Fibroblast of peridontal ligament (primary cell): ENCODE results near the gene KCNH6.

Experiments used
- DNase-seq: peaks from one replicate; pipeline ENCODE4 v3.0.0-alpha.2; 2010; ENCODE audit errors: extremely low read depth

Gene KCNH6

DNA sequence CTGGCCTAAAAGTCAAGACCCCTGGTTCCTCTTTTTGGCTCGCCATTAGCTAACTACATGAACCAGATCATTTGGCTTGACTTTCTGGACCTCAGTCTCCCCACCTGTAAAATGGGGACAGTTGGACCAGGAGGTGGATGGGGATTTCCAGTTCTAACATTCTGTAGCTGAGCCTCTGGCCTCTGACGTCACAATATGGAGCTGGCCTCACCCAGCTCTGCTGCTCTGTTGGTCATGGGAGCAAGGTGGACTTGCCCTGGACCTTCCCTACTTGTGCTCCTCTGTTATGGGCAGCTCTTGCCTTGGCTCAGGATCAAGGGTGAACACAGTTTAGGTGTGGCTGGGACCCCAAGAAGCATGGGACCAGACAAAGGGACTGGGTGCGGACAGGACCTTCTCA, 16.5 kb upstream of the KCNH6 start:
- no peak for DNase-seq

- no peak for DNase-seq
Observed at GRCh38 chr17:63511331-63511730, 11.8 kb upstream of the KCNH6 start.

GRCh38 chr17:63512388-63512787, 10.8 kb upstream of the KCNH6 start:
- DNase-seq = no peak

DNA sequence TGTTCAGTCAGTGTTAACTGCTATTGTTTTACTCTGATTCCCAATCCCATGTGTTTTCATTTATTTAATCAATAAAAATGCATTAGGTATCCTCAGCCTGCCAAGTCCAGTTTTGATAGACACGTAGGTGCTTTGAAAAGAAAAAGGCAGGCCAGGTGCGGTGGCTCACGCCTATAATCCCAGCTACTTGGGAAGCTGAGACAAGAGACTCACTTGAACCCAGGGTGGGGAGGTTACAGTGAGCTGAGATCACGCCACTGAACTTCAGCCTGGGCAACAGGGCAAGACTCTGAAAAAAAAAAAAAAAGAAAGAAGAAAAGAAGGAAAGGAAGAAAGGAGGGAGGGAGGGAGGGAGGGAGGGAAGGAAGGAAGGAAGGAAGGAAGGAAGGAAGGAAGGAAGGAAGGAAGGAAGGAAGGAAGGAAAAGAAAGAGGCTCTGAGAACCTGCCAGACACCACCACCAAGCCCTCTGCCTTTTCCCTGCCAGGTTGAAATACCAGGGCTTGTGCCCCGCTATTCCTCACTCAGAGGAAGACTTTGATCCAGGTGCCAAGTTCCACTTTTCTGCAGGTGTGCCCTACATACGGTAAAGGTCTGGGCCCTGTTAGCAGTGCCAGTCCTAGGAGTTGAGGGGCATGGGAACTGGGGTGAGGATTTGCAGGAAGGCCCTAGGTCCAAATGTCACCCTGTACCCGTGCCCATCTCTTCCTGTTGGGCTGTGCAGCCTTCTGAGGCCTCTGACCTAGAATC, 10.1 kb upstream of the KCNH6 start:
- DNase-seq = no peak

DNA sequence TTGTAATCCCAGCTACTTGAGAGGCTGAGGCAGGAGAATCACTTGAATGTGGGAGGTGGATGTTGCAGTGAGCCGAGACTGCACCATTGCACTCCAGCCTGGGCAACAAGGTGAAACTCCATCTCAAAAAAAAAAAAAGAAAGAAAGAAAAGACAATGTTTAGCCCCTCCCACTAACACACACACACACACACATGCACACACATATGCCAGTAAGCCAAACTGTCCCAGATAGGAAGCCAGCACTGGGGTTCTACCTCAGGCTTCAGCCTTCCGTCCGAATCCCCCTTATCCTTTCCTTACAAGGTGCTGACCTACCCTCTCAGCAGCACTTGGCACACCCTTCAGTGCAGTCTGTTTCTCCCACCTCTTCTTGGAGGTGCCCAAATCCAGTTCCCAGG, 8.7 kb upstream of the KCNH6 start:
- no peak for DNase-seq

DNA sequence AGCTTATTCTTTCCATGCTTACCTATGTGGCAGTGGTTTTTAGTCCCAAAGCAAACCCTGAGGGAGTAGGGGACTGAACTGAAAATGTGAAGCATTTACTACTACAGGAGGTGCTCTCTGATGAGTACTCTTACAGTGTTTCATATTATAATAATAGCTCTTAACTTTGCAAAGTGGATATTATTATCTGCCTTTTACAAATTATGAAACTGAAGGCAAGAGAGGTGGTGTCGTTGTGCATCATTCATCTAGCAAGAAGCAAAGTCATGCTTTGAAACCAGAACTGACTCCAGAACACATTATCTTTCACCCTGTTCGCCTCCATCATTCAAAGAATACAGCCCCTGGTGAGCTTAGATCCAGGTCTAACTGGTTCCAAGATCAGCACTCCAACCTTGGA, 8.2 kb upstream of the KCNH6 start:
- DNase-seq = no peak

GRCh38 chr17:63515426-63515825, 7.7 kb upstream of the KCNH6 start:
- DNase-seq = no peak

DNA sequence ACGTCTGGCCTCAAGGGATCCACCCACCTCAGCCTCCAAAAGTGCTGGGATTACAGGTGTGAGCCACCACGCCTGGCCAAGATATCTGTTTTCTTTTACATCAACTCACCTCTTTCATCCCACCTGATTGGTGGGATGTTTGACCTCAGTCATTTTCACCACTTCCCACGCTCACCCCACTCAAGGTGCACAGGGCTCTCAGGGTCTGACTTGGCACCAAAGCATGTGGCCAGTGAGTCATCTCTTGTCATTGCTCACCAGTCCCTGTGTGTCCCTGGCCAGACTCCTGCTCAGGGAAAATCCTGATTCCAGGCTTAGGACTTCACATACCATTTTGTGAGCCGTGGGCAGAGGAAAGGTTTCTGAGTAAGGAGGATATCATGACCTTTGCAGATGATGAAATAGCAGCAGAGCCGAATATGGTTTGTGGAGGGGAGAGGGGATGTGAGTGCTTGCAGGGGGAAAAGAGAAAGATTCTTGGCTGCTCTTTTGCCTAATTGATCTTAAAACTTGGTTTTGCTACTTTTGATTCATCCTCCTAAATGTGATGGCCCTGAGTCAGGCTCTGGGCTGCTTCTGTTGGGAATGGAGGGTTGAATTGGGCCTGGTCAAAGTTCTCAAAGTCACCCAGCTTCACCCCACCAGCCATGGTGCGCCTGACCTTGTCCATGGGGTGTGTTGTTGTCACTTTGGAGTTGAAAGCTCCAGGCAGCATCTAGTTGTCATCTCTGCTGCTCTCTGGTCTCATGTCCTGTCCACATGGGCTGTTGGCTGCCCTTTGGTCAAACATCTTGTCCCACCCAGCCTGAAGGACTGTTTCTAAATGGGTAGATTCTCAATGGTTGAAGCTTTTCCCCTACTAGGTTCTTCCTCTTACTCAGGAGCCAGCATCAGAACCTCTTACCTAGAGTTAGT, 6.0 kb upstream of the KCNH6 start:
- no peak for DNase-seq

DNA sequence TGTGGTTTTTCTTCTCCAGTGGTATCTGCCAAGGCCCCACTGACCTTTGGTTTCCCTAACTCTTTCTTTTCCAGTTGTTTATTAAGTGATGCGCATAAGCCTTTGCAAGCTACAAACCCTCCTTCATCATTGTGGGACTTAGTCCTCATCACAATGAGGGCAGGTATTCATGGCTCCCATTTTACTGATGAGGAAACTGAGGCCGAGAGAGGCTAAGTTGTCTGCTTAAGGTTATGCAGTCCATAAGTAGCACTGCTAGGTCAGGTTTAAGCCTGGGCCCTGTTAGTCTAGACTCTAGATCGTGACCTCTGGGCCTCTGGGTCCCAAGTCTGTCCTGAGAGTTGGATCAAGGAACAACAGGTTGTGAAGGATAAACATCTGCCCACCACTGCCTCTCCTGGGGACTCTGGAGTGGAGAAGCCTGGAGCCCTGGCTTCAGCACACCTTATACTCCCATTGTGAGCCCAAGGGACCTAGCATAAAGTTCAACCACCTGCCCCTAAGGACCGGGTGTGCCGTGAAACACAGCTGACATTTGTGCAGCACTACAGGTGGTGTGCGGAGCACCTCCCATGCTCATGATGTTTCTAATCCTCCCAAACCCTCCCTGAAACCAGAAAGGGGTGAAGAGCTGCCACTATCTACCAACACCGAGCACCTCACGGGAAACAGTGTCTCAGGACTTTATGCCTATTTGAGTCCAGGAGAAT, 5.2 kb upstream of the KCNH6 start:
- no peak for DNase-seq

- no peak for DNase-seq
Observed at GRCh38 chr17:63519116-63519881, 3.9 kb upstream of the KCNH6 start.

DNA sequence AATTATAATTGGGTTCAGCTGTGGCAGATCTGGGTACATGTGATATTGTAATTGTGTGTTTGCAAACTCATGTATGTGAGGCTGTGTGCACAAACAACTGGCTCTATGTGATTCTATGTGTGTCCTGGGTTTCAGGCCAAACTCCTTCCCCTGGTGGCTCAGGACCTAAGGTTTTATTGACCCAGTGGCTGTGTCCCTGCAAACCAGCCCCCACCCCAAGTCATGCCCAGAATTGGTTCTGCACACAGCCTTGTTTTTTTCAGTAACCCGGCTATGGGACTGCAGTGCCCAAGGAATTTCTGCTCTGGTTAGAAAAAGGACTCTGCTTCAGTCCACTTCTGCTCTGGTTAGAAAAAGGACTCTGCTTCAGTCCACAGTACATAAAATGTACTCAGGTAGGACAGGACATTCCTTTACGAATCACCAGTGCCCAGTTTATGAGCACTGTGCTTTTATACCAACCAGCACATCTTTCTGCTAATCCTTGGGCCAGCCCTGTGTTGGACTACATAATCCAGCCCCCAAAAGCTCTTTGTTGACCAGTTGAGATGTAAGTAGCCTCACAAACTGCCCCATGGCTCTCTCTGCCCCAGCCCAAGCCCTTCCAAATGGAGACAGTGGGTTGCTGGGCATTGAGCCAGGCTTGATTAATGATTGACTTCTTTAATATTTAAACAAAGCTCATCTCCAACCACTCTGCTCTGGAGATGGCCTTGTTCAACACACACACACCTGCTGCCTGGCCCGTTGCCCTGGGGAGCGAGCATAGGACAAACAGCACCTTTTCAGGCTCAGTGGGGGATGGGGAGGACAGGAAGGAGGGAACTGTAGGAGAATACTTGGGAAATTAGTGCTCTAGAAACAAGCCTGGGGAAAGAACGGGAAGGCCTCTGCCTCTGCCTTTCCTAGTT, 2.9 kb upstream of the KCNH6 start:
- DNase-seq = no peak

DNA sequence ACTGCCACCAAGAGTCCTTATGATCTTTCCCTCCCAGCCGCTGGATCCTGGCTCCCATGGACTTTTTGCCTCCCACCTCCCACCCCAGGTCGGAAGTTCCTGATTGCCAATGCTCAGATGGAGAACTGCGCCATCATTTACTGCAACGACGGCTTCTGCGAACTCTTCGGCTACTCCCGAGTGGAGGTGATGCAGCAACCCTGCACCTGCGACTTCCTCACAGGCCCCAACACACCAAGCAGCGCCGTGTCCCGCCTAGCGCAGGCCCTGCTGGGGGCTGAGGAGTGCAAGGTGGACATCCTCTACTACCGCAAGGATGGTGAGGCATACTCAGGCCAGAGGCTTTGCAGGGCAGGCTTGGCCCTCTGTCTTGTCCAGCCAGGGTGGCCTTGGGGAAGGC, 893 bp downstream of the KCNH6 start:
- no peak for DNase-seq

- DNase-seq = no peak
Observed at GRCh38 chr17:63525190-63525946, 2.2 kb downstream of the KCNH6 start.

DNA sequence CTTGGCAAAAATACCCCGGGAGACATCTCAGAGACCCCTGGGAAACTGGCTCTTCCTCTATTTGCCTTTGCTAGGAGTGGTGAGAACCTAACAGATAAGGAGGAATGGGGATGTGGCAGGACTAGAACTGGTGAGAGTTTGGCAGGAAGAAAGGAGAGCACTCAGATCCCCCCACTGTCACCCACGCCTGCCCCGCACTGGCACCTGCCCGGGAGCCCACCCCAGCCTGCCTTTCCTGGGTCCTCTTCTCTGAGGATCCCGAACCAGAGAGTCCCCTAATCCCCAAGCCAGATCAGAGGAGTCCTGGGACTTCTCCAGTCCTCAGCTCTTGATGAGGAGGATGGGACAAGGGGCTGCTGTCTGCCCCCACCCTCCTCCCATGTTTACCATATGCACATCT, 3.7 kb downstream of the KCNH6 start:
- no peak for DNase-seq

DNA sequence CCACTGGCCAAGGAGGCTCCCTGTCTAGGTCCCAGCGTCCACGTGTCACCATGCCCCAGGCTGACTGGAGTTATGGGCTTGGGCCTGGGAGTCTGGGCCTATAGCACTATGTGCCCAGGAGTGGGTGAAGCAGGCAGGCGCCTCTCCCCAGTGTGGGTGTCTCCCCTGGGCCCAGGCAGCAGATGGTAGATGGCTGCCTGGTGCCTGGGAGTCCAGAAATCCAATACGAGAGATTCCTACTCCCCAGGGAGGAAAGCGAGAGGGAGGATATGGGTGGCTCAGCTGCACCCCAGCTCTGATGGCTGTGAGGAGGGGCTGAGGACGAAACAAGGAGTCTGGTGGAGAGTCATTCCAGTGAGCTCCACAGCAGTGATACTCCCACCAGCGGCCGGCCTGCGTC, 5.0 kb downstream of the KCNH6 start:
- DNase-seq = no peak

DNA sequence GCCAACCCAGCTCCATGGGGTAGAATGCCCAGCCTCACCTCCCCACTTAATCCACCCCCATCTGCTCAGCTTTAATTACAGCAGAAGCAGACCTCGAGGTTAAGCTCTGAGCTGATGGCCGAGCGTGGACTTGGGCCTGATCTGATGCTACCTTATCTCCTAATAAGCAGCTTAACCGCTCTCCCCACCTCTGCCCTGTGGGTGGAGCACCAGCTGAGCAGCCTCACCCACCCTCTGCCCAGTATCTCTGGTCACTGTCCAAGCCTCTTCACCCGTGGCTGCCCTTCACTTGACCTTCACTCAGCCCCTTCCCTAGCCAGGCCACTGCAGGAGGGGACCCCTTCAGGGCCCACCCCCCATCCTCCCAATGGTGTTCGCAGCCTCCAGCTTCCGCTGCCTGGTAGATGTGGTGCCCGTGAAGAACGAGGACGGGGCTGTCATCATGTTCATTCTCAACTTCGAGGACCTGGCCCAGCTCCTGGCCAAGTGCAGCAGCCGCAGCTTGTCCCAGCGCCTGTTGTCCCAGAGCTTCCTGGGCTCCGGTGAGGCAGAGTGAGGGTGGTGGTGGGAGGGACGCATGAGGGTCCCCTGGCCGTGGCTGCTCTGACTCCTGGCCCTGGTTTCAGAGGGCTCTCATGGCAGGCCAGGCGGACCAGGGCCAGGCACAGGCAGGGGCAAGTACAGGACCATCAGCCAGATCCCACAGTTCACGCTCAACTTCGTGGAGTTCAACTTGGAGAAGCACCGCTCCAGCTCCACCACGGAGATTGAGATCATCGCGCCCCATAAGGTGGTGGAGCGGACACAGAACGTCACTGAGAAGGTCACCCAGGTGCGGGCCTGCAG, 6.8 kb downstream of the KCNH6 start:
- no peak for DNase-seq

DNA sequence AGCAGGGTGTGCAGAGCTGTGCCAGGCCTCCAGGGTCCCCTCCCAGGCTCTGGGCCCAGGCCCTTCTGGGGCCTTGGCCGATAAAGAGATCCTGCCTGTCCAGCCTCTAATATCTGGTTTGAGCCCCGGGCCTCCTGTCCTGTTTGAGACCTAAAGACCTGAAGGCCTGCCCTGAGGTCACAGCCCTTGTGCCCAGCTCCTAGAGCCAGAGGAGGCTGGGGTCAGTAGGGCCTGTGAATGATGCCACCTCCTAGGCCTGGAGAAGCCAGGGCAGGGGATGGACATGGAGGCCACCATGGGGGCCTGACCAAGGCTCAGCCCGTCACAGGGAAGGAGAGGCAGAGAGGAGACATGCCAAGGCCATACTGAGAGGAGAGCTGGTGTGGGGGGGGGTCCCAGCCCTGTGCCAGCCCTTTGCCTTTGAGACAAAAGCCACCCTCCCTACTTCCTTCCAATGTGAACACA, 7.4 kb downstream of the KCNH6 start:
- DNase-seq = no peak

- DNase-seq = no peak
Observed at GRCh38 chr17:63531022-63531965, 8.1 kb downstream of the KCNH6 start.
